ENCODE results near the gene ATRNL1. TPM values are rescaled to one million over a fixed set of nuclear protein-coding genes. Genes with fewer than 3 reads are reported as not detected.
A peak's percentile ranks its signal among the peaks of the same experiment; 100 is the strongest.

ATRNL1 gene
- total RNA-seq, 1 donor from 2014 or later, result 15.5 TPM

GRCh38 chr10:115117301-115117700 lies 24.1 kb downstream of the ATRNL1 start:
- DNase-seq (ENCODE audit: extremely low spot score in 2 of 2), result no peak
- Histone ChIP-seq H3K27me3 (no peaks in the 10 kb centered on the region), H3K9me3 (no peaks in the 10 kb centered on the region), H3K4me1 (no peaks in the 10 kb centered on the region), H3K4me3 (no peak overlapping the region), H3K36me3 (no peaks in the 10 kb centered on the region), H3K27ac (no peak overlapping the region)
- no peak for TF ChIP-seq POLR2AphosphoS5 (IDR thresholded peaks at IDR 0.05; ENCODE audit: insufficient read depth in 1 of 2, low read depth in 1 of 2)
- intact Hi-C loops (cut with DNase I), result no loop called here

GRCh38 chr10:115118346-115118745 lies 25.2 kb downstream of the ATRNL1 start:
- TF ChIP-seq POLR2AphosphoS5 (IDR thresholded peaks at IDR 0.05; ENCODE audit: insufficient read depth in 1 of 2, low read depth in 1 of 2) (no peak), POLR2A (IDR thresholded peaks at IDR 0.05) (no peak), CTCF (IDR thresholded peaks at IDR 0.05) (no peak)
- intact Hi-C loops (cut with DNase I), result no loop called here
- no peak for DNase-seq (ENCODE audit: extremely low spot score in 2 of 2)
- Histone ChIP-seq H3K36me3 (no peaks in the 10 kb centered on the region), H3K4me3 (no peak overlapping the region), H3K27ac (no peak overlapping the region), H3K27me3 (no peaks in the 10 kb centered on the region), H3K4me1 (no peaks in the 10 kb centered on the region), H3K9me3 (no peaks in the 10 kb centered on the region)

- Histone ChIP-seq H3K36me3 (no peaks in the 10 kb centered on the region), H3K27ac (no peak overlapping the region), H3K4me1 (no peaks in the 10 kb centered on the region), H3K9me3 (no peaks in the 10 kb centered on the region), H3K4me3 (no peak overlapping the region), H3K27me3 (no peaks in the 10 kb centered on the region)
- no peak for TF ChIP-seq POLR2A (IDR thresholded peaks at IDR 0.05)
- no peak for TF ChIP-seq POLR2AphosphoS5 (IDR thresholded peaks at IDR 0.05; ENCODE audit: insufficient read depth in 1 of 2, low read depth in 1 of 2)
- TF ChIP-seq CTCF (IDR thresholded peaks at IDR 0.05), result no peak
- intact Hi-C loops (cut with DNase I), result no loop called here
- no peak for DNase-seq (ENCODE audit: extremely low spot score in 2 of 2)
Observed at GRCh38 chr10:115125505-115125904, 32.3 kb downstream of the ATRNL1 start.

- TF ChIP-seq CTCF (IDR thresholded peaks at IDR 0.05) (peak in 1 of 3 experiments; percentile 46), POLR2AphosphoS5 (IDR thresholded peaks at IDR 0.05; ENCODE audit: insufficient read depth in 1 of 2, low read depth in 1 of 2) (no peak)
- Histone ChIP-seq H3K9me3 (no peaks in the 10 kb centered on the region), H3K36me3 (no peaks in the 10 kb centered on the region), H3K4me1 (no peaks in the 10 kb centered on the region), H3K27me3 (no peaks in the 10 kb centered on the region), H3K4me3 (no peak overlapping the region), H3K27ac (no peak overlapping the region)
- intact Hi-C loops (cut with DNase I), result no loop called here
- DNase-seq (ENCODE audit: extremely low spot score in 2 of 2), result no peak
Observed at GRCh38 chr10:115129752-115130151, 36.6 kb downstream of the ATRNL1 start.

GRCh38 chr10:115136616-115137015 lies 43.5 kb downstream of the ATRNL1 start:
- Histone ChIP-seq H3K4me3 (no peak overlapping the region), H3K27me3 (no peaks in the 10 kb centered on the region), H3K9me3 (no peaks in the 10 kb centered on the region), H3K27ac (no peak overlapping the region), H3K36me3 (no peaks in the 10 kb centered on the region), H3K4me1 (no peaks in the 10 kb centered on the region)
- TF ChIP-seq POLR2A (IDR thresholded peaks at IDR 0.05) (no peak), POLR2AphosphoS5 (IDR thresholded peaks at IDR 0.05; ENCODE audit: insufficient read depth in 1 of 2, low read depth in 1 of 2) (no peak), CTCF (IDR thresholded peaks at IDR 0.05) (no peak)
- DNase-seq (ENCODE audit: extremely low spot score in 2 of 2), result no peak
- intact Hi-C loops (cut with DNase I), result no loop called here

GRCh38 chr10:115141254-115141653 lies 48.1 kb downstream of the ATRNL1 start:
- Histone ChIP-seq H3K36me3 (no peaks in the 10 kb centered on the region), H3K27me3 (no peaks in the 10 kb centered on the region), H3K9me3 (no peaks in the 10 kb centered on the region), H3K27ac (no peak overlapping the region), H3K4me1 (no peaks in the 10 kb centered on the region), H3K4me3 (no peak overlapping the region)
- TF ChIP-seq POLR2A (IDR thresholded peaks at IDR 0.05), result no peak
- peak in 1 of 3 experiments; percentile 9 for TF ChIP-seq CTCF (IDR thresholded peaks at IDR 0.05)
- intact Hi-C loops (cut with DNase I), result no loop called here
- DNase-seq (ENCODE audit: extremely low spot score in 2 of 2), result no peak
